Activated T-cell treated with anti-CD3 and anti-CD28 coated beads, Interleukin-2, amount 50 U/mL, for 72 hours (primary cell): ENCODE data around the gene ASXL1. TPM values are rescaled to one million over a fixed set of nuclear protein-coding genes. Genes with fewer than 3 reads are reported as not detected.
A peak's percentile ranks its signal among the peaks of the same experiment; 100 is the strongest.

Experiments used
- ATAC-seq, 2 donors: fragments of 150-1000 bp; cut with Tn5 transposase; replicated peaks in 1 of 2; 2 replicates each; pipeline ENCODE4 v1.10.0; 2021; ENCODE audit warnings: moderate library complexity in 2 of 2, mild to moderate bottlenecking in 1 of 2
- DNase-seq, 2 donors: peaks; one replicate each; pipeline ENCODE4 v3.0.0; 2021 to 2022; ENCODE audit warnings: mixed read lengths in 1 of 2
- H3K27ac Mint-ChIP-seq: one replicate; pipeline ENCODE4 v1.8.0; 2022; ENCODE audit warnings: mild to moderate bottlenecking, moderate library complexity, mixed read lengths
- H3K27me3 Mint-ChIP-seq: one replicate; pipeline ENCODE4 v1.8.0; 2022; ENCODE audit warnings: low read depth, mixed read lengths
- H3K36me3 Mint-ChIP-seq, 2 donors: one replicate each; pipeline ENCODE4 v1.8.0; 2022; ENCODE audit warnings: mixed read lengths in 2 of 2, mild to moderate bottlenecking in 1 of 2; ENCODE audit not compliant: insufficient read depth in 2 of 2
- H3K4me1 Mint-ChIP-seq: one replicate; pipeline ENCODE4 v1.8.0; 2022; ENCODE audit warnings: low read depth, mixed read lengths
- H3K4me3 Mint-ChIP-seq, 2 donors: one replicate each; pipeline ENCODE4 v1.8.0; 2022; ENCODE audit warnings: mild to moderate bottlenecking in 2 of 2, mixed read lengths in 2 of 2, moderate library complexity in 2 of 2
- H3K9me3 Mint-ChIP-seq, 2 donors: one replicate each; pipeline ENCODE4 v1.8.0; 2022; ENCODE audit warnings: mixed read lengths in 2 of 2
- total RNA-seq, 2 donors: library from RNA; stranded (reverse); gene quantifications; one replicate each; pipeline ENCODE4 v1.2.3, GENCODE V29; 2022

ASXL1 gene
- total RNA-seq, 2 donors from 2014 or later, result 158 to 168 TPM

- no peak for DNase-seq
- no peaks in the 10 kb centered on the region for H3K27me3 Mint-ChIP-seq
- ATAC-seq, result peak; percentile 25 to 52
These were observed 112.1 kb downstream of the ASXL1 start for GRCh38 chr20:32470025-32470861.

GRCh38 chr20:32470940-32471339 is 112.8 kb downstream of the ASXL1 start:
- DNase-seq (no peak), ATAC-seq (no peak)
- no peaks in the 10 kb centered on the region for H3K27me3 Mint-ChIP-seq
- H3K9me3 Mint-ChIP-seq, result no peaks in the 10 kb centered on the region
- H3K4me3 Mint-ChIP-seq, result no peak overlapping the region
- no peak overlapping the region for H3K27ac Mint-ChIP-seq
- H3K36me3 Mint-ChIP-seq, result no peaks in the 10 kb centered on the region
- peaks cover 9% of the 10 kb centered on the region for H3K4me1 Mint-ChIP-seq

More at GRCh38 chr20:32470025-32470861, 112.1 kb downstream of the ASXL1 start:
- peaks cover 5% of the 10 kb centered on the region for H3K4me1 Mint-ChIP-seq
- peak overlapping the region; percentile 38 for H3K27ac Mint-ChIP-seq
- H3K36me3 Mint-ChIP-seq, result no peaks in the 10 kb centered on the region
- H3K4me3 Mint-ChIP-seq, result no peak overlapping the region
- H3K9me3 Mint-ChIP-seq, result no peaks in the 10 kb centered on the region

GRCh38 chr20:32472581-32473207 is 114.6 kb downstream of the ASXL1 start:
- H3K36me3 Mint-ChIP-seq, result no peaks in the 10 kb centered on the region
- no peak overlapping the region for H3K4me3 Mint-ChIP-seq
- H3K9me3 Mint-ChIP-seq, result no peaks in the 10 kb centered on the region
- no peak for ATAC-seq
- H3K27ac Mint-ChIP-seq, result no peak overlapping the region
- no peak for DNase-seq
- peaks cover 22% of the 10 kb centered on the region for H3K4me1 Mint-ChIP-seq
- H3K27me3 Mint-ChIP-seq, result no peaks in the 10 kb centered on the region

- Mint-ChIP-seq H3K27me3 (no peaks in the 10 kb centered on the region), H3K36me3 (no peaks in the 10 kb centered on the region), H3K4me1 (peaks cover 26% of the 10 kb centered on the region), H3K27ac (no peak overlapping the region), H3K4me3 (no peak overlapping the region), H3K9me3 (no peaks in the 10 kb centered on the region)
- DNase-seq, result no peak
- no peak for ATAC-seq
These were observed 115.3 kb downstream of the ASXL1 start for GRCh38 chr20:32473231-32474008.

- H3K36me3 Mint-ChIP-seq, result no peaks in the 10 kb centered on the region
- no peak overlapping the region for H3K27ac Mint-ChIP-seq
- H3K27me3 Mint-ChIP-seq, result no peaks in the 10 kb centered on the region
- H3K4me3 Mint-ChIP-seq, result no peak overlapping the region
- H3K4me1 Mint-ChIP-seq, result peaks cover 26% of the 10 kb centered on the region
- ATAC-seq (no peak), DNase-seq (no peak)
- no peaks in the 10 kb centered on the region for H3K9me3 Mint-ChIP-seq
These were observed 116.0 kb downstream of the ASXL1 start for GRCh38 chr20:32474009-32474716.

- Mint-ChIP-seq H3K27ac (no peak overlapping the region), H3K4me1 (peaks cover 28% of the 10 kb centered on the region), H3K36me3 (no peaks in the 10 kb centered on the region), H3K9me3 (no peaks in the 10 kb centered on the region), H3K27me3 (no peaks in the 10 kb centered on the region), H3K4me3 (no peak overlapping the region)
- no peak for DNase-seq
- ATAC-seq, result no peak
These were observed 116.5 kb downstream of the ASXL1 start for GRCh38 chr20:32474717-32474966.

GRCh38 chr20:32474967-32475811 is 117.1 kb downstream of the ASXL1 start:
- Mint-ChIP-seq H3K27ac (peak overlapping the region; percentile 18), H3K27me3 (no peaks in the 10 kb centered on the region), H3K4me3 (no peak overlapping the region), H3K36me3 (no peaks in the 10 kb centered on the region), H3K9me3 (no peaks in the 10 kb centered on the region), H3K4me1 (peaks cover 32% of the 10 kb centered on the region)
- ATAC-seq (peak in 1 of 2 donors; percentile 17), DNase-seq (no peak)

GRCh38 chr20:32476684-32477593 is 118.8 kb downstream of the ASXL1 start:
- ATAC-seq, result peak; percentile 2 to 25

GRCh38 chr20:32477594-32478512 is 119.7 kb downstream of the ASXL1 start:
- no peak for ATAC-seq
- Mint-ChIP-seq H3K4me3 (no peak overlapping the region), H3K27me3 (no peaks in the 10 kb centered on the region), H3K4me1 (peaks cover 40% of the 10 kb centered on the region), H3K9me3 (no peaks in the 10 kb centered on the region), H3K36me3 (no peaks in the 10 kb centered on the region), H3K27ac (no peak overlapping the region)
- DNase-seq, result no peak

More at GRCh38 chr20:32476684-32477593, 118.8 kb downstream of the ASXL1 start:
- Mint-ChIP-seq H3K27me3 (no peaks in the 10 kb centered on the region), H3K9me3 (no peaks in the 10 kb centered on the region), H3K36me3 (no peaks in the 10 kb centered on the region), H3K4me3 (no peak overlapping the region), H3K4me1 (peaks cover 40% of the 10 kb centered on the region), H3K27ac (no peak overlapping the region)
- no peak for DNase-seq

GRCh38 chr20:32478576-32478975 is 120.4 kb downstream of the ASXL1 start:
- no peak for ATAC-seq
- no peaks in the 10 kb centered on the region for H3K27me3 Mint-ChIP-seq
- no peak overlapping the region for H3K27ac Mint-ChIP-seq
- DNase-seq, result no peak
- H3K4me3 Mint-ChIP-seq, result no peak overlapping the region
- no peaks in the 10 kb centered on the region for H3K9me3 Mint-ChIP-seq
- no peaks in the 10 kb centered on the region for H3K36me3 Mint-ChIP-seq
- H3K4me1 Mint-ChIP-seq, result peaks cover 40% of the 10 kb centered on the region

- no peaks in the 10 kb centered on the region for H3K27me3 Mint-ChIP-seq
- ATAC-seq (no peak), DNase-seq (no peak)
- H3K27ac Mint-ChIP-seq, result no peak overlapping the region
- no peaks in the 10 kb centered on the region for H3K9me3 Mint-ChIP-seq
- peaks cover 40% of the 10 kb centered on the region for H3K4me1 Mint-ChIP-seq
- H3K4me3 Mint-ChIP-seq, result no peak overlapping the region
- no peaks in the 10 kb centered on the region for H3K36me3 Mint-ChIP-seq
These were observed 120.9 kb downstream of the ASXL1 start for GRCh38 chr20:32479012-32479411.
